Activated naive CD4-positive, alpha-beta T cell treated with anti-CD3 and anti-CD28 coated beads for 36 hours (primary cell): ENCODE measurements around the gene FCER2. TPM values are rescaled to one million over a fixed set of nuclear protein-coding genes. Genes with fewer than 3 reads are reported as not detected.
"Not testable (repeated sequence)": the region's sequence is repeated elsewhere in the genome, so short reads cannot be mapped to it uniquely, and the experiment has no call there.

Source experiments
- CTCF ChIA-PET: fragments of 350-600 bp; sonication (Branson Sonifier 250); formaldehyde crosslinking; loops from one replicate; lab custom pipeline; 2021; ENCODE audit warnings: antibody characterized with exemption; lab: Charles Lee
- DNase-seq: peaks from one replicate; pipeline ENCODE4 v3.0.0-alpha.2; 2020
- H3K27ac Mint-ChIP-seq: one replicate; pipeline ENCODE4 v1.8.0; 2021; ENCODE audit warnings: mild to moderate bottlenecking, mixed read lengths
- H3K27me3 Mint-ChIP-seq: one replicate; pipeline ENCODE4 v1.8.0; 2021; ENCODE audit warnings: low read depth, mixed read lengths
- H3K36me3 Mint-ChIP-seq: one replicate; pipeline ENCODE4 v1.8.0; 2021; ENCODE audit warnings: low read depth, mixed read lengths
- H3K4me1 Mint-ChIP-seq: one replicate; pipeline ENCODE4 v1.8.0; 2021; ENCODE audit warnings: low read depth, mixed read lengths
- H3K4me3 Mint-ChIP-seq: one replicate; pipeline ENCODE4 v1.8.0; 2021; ENCODE audit warnings: mild to moderate bottlenecking, moderate library complexity, mixed read lengths
- H3K9me3 Mint-ChIP-seq: one replicate; pipeline ENCODE4 v1.8.0; 2021; ENCODE audit warnings: mixed read lengths
- intact Hi-C: fragments of 100-400 bp; cut with micrococcal nuclease; formaldehyde crosslinking; loops from one replicate; pipeline ENCODE4 v1.15.1; 2023
- total RNA-seq, 2 experiments: library from RNA; stranded (reverse); gene quantifications; one replicate each; pipeline ENCODE4 v1.2.3, GENCODE V29; 2021

The FCER2 gene, protein sequence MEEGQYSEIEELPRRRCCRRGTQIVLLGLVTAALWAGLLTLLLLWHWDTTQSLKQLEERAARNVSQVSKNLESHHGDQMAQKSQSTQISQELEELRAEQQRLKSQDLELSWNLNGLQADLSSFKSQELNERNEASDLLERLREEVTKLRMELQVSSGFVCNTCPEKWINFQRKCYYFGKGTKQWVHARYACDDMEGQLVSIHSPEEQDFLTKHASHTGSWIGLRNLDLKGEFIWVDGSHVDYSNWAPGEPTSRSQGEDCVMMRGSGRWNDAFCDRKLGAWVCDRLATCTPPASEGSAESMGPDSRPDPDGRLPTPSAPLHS
- total RNA-seq: under 1 TPM; 0.86 to 0.89 TPM

DNA sequence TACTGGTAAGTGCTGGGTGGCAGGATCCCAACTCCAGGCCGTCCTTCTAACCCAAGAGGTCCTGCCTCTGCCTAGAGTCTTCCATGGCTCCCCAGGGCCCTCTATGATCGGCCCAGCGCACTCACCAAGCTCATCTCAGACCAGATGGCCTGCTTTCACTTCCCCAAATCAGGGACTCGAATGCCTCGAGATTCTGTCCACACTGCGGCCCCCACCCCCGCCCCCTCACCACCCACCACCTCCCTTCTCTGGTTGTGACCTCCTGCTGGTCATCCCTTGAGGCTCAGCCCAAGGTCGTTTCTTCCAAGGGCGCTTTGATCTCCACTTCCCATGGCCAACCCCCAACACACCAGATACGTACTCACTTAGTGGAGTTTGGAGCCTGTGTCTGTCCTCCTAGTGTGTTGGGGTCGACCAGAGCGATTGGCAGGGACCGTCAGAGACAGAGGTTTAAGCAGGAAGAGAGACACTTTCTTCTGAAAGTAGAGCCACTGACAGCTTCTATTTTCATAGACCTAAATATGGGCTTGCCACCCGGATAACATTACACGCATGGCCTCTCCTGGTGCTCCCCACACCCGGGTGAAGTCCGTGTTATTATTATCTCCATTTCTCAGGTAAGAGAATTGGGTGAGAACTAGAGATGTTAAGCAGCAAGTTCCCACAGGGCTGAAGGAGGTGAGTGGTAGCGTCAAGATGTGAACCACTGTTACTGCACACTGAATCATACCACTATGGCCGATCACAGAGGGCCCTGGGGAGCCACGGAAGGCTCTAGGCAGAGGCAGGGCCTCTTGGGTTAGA is at the start of gene FCER2:
Gene FCER2, minus strand, starts transcription at position 478 of the 804 bp plus-strand sequence. CDS start 2,371 bp downstream, outside the sequence.
- Mint-ChIP-seq H3K9me3 (no peaks in the 10 kb centered on the region), H3K27me3 (peaks cover 8% of the 10 kb centered on the region), H3K36me3 (no peaks in the 10 kb centered on the region), H3K4me3 (no peak within 1 kb of the TSS), H3K4me1 (peaks cover 51% of the 10 kb centered on the region), H3K27ac (no peak within 1 kb of the TSS)
- CTCF ChIA-PET: no interaction called here
- no peak for DNase-seq
- intact Hi-C loops: no loop called here

DNA sequence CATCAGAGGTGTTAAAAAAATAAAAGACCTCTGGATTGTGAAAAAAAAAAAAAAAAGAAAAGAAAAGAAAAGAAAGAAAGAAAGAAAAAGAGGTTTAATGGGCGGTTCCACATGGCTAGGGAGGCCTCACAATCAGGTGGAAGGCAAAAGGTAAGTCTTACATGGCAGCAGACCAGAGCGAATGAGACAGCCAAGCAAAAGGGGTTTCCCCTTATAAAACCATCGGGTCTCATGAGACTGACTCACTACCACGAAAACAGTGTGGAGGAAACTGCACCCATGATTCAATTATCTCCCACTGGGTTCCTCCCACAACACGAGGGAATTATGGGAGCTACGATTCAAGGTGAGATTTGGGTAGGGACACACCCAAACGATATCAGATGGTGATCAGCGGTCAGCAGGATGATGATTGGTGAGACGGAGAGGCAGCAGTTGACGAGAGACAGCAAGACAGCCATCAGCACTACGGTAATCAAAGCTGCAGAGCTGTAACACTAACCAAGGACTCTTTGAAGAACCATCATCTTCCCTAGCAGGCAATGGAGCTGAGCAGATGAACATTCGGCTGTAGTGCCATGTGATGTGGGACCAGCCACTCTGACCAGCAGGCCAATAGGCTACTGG is 49.3 kb upstream of the FCER2 start:
- Mint-ChIP-seq H3K27me3 (peaks cover 8% of the 10 kb centered on the region), H3K27ac (peak overlapping the region; percentile 50), H3K36me3 (peaks cover 2% of the 10 kb centered on the region), H3K4me3 (no peak overlapping the region), H3K4me1 (peaks cover 31% of the 10 kb centered on the region), H3K9me3 (peaks cover 40% of the 10 kb centered on the region)
- CTCF ChIA-PET: interaction anchor here (1.0 to 2.2 kb wide), 2 partner anchors 49 to 183 kb away, joined by 4 to 5 read pairs; no protein-coding TSS in a partner anchor
- intact Hi-C loops: loop anchor here (1.0 kb wide), 4 partner anchors 13 to 56 kb away; no protein-coding TSS in a partner anchor
- DNase-seq: peak; percentile 75

- no peaks in the 10 kb centered on the region for H3K36me3 Mint-ChIP-seq
- no peak overlapping the region for H3K4me3 Mint-ChIP-seq
- no peak overlapping the region for H3K27ac Mint-ChIP-seq
- peaks cover 19% of the 10 kb centered on the region for H3K9me3 Mint-ChIP-seq
- H3K4me1 Mint-ChIP-seq: peaks cover 26% of the 10 kb centered on the region
- CTCF ChIA-PET: no interaction called here
- H3K27me3 Mint-ChIP-seq: peaks cover 13% of the 10 kb centered on the region
- intact Hi-C loops: loop anchor here (1.0 kb wide), 1 partner anchor 51 kb away; no protein-coding TSS in a partner anchor
- peak; percentile 40 for DNase-seq
Measured at GRCh38 chr19:7748756-7749155, 46.8 kb upstream of the FCER2 start.

DNA sequence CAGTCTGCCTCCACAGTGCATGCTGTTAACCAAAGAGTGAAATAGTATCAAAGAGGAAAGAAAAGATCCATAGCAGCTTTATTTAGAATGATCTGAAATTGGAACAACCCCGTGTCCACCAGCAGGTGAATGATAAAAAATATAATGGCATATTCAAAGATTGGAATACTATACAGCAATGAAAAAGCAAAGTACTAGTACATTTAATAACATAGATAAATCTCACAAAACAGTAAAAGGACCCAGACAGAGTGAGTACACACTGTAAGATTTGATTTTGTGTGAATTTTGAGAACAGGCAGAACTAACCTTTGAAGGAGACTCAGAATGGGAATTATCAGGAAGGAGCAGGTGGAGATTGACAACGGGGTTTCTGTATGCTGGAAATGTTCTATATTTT is 46.2 kb upstream of the FCER2 start:
- Mint-ChIP-seq H3K27me3 (peaks cover 13% of the 10 kb centered on the region), H3K36me3 (no peaks in the 10 kb centered on the region), H3K4me3 (no peak overlapping the region), H3K27ac (no peak overlapping the region), H3K4me1 (peaks cover 26% of the 10 kb centered on the region), H3K9me3 (peaks cover 16% of the 10 kb centered on the region)
- DNase-seq: no peak
- CTCF ChIA-PET: interaction anchor here (1.6 kb wide), 1 partner anchor 67 kb away, joined by 6 read pairs; the partner anchor contains the start of gene TRAPPC5
- intact Hi-C loops: loop anchor here (1.0 kb wide), 1 partner anchor 51 kb away; no protein-coding TSS in a partner anchor

- Mint-ChIP-seq H3K4me1 (peaks cover 22% of the 10 kb centered on the region), H3K36me3 (no peaks in the 10 kb centered on the region), H3K4me3 (no peak within 1 kb of the TSS), H3K27ac (no peak within 1 kb of the TSS), H3K27me3 (peaks cover 18% of the 10 kb centered on the region), H3K9me3 (peaks cover 14% of the 10 kb centered on the region)
- CTCF ChIA-PET: interaction anchor here (0.6 to 1.6 kb wide), 2 partner anchors 66 to 272 kb away, joined by 3 to 6 read pairs; partner anchors contain the start of gene TRAPPC5
- intact Hi-C loops: no loop called here
- DNase-seq: no peak
Measured at GRCh38 chr19:7746903-7747884, 45.3 kb upstream of the FCER2 start, which contains the start of gene CD209. CD209 (minus strand) TSS chr19:7747534; CDS start chr19:7747511, 23 bp downstream.

DNA sequence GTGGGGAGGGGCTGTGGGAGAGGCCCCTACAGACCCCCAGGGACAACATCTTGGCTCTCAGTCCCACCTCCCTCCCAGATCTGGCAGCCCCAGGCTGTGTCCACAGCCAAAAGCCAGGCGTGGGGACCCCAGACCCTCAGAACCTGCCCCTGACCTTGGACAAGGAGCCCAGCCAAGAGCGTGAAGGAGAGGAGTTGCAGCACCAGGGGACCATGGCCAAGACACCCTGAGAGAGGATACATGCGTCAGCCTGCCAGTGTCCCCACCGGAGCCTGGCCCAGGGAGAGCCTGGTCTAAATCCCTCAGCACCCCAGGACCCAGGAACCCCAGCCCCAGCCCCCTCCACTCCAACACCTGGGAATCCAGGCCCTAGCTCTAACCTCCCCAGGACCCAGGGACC is 44.4 kb upstream of the FCER2 start:
- H3K27ac Mint-ChIP-seq, intact Hi-C loops, CTCF ChIA-PET, H3K4me3 Mint-ChIP-seq, DNase-seq, H3K36me3 Mint-ChIP-seq: not testable (repeated sequence)
- Mint-ChIP-seq H3K9me3 (peaks cover 11% of the 10 kb centered on the region), H3K4me1 (peaks cover 19% of the 10 kb centered on the region), H3K27me3 (peaks cover 24% of the 10 kb centered on the region)

DNA sequence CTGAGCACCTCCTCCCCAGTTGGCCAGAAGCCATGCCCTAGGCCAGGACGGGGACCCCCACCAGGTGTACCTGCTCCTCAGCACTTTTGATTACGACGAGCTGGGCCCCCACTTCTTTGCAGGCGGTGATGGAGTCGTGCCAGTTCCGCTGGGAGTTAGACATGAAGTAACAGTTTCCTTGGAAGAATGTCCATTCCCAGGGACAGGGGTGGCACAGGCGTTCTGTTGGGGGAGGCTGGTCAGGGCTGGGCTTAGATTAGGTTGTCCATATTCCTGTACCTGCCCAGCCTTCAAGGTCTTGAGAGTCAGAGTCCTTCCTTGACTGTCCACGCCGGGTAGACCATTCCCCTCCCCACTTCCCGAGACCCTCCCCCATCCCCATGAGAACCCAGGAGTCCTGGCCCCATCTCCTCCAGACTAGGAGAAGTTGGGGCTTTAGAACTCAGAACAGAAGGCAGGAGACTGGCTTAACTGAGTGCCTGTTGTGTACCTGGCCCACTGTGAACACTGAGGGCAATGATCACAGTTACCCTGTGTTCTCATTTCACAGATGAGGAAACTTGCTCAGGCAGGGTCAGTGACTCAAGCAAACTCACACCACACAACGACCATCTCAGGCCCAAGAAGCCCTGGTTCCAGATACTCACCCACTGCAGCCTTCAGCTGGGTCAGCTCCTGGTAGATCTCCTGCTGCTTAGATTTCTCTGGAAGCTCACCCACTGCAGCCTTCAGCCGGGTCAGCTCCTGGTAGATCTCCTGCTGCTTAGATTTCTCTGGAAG is 43.1 kb upstream of the FCER2 start:
- peaks cover 2% of the 10 kb centered on the region for H3K36me3 Mint-ChIP-seq
- H3K27ac Mint-ChIP-seq: no peak overlapping the region
- DNase-seq: no peak
- intact Hi-C loops: no loop called here
- CTCF ChIA-PET: interaction anchor here (0.7 kb wide), 1 partner anchor 29 kb away, joined by 3 read pairs; no protein-coding TSS in a partner anchor
- peaks cover 32% of the 10 kb centered on the region for H3K27me3 Mint-ChIP-seq
- H3K4me3 Mint-ChIP-seq: no peak overlapping the region
- peaks cover 3% of the 10 kb centered on the region for H3K9me3 Mint-ChIP-seq
- H3K4me1 Mint-ChIP-seq: peaks cover 10% of the 10 kb centered on the region

GRCh38 chr19:7744199-7744786 is 42.4 kb upstream of the FCER2 start:
- H3K36me3 Mint-ChIP-seq: peaks cover 2% of the 10 kb centered on the region
- H3K27ac Mint-ChIP-seq: no peak overlapping the region
- intact Hi-C loops: no loop called here
- H3K4me3 Mint-ChIP-seq: no peak overlapping the region
- peaks cover 9% of the 10 kb centered on the region for H3K4me1 Mint-ChIP-seq
- H3K9me3 Mint-ChIP-seq: peaks cover 3% of the 10 kb centered on the region
- peaks cover 36% of the 10 kb centered on the region for H3K27me3 Mint-ChIP-seq
- CTCF ChIA-PET: no interaction called here
- DNase-seq: no peak

DNA sequence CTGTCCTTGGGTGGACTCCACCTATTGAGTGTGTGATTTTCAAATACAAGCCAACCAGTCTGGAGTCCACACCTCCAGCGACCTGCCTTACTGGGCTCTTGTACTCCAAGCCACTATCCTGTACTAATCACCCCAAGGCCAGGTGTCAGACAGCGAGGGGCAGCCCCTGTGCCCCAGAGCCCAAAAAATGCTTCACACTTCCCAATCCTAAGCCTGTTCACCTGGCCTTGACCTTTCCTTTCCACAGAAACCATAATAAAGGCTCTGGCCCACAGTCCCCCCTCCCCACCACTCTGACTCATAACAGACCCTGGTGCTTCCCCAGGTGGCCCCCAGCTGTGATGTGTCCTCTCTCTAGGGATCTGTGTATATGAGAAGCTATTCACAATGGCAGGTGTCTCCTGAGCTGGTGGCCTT is 41.5 kb upstream of the FCER2 start:
- intact Hi-C loops: no loop called here
- H3K27ac Mint-ChIP-seq: no peak overlapping the region
- peaks cover 36% of the 10 kb centered on the region for H3K27me3 Mint-ChIP-seq
- peaks cover 2% of the 10 kb centered on the region for H3K36me3 Mint-ChIP-seq
- H3K4me1 Mint-ChIP-seq: peaks cover 12% of the 10 kb centered on the region
- CTCF ChIA-PET: no interaction called here
- DNase-seq: peak; percentile 41
- H3K4me3 Mint-ChIP-seq: no peak overlapping the region
- H3K9me3 Mint-ChIP-seq: peaks cover 3% of the 10 kb centered on the region

GRCh38 chr19:7742991-7743390 is 41.1 kb upstream of the FCER2 start:
- H3K27me3 Mint-ChIP-seq: peaks cover 34% of the 10 kb centered on the region
- H3K27ac Mint-ChIP-seq: no peak overlapping the region
- no peak overlapping the region for H3K4me3 Mint-ChIP-seq
- CTCF ChIA-PET: interaction anchor here (0.7 kb wide), 1 partner anchor 617 kb away, joined by 3 read pairs; no protein-coding TSS in a partner anchor
- intact Hi-C loops: no loop called here
- no peak for DNase-seq
- peaks cover 15% of the 10 kb centered on the region for H3K4me1 Mint-ChIP-seq
- peaks cover 2% of the 10 kb centered on the region for H3K36me3 Mint-ChIP-seq
- H3K9me3 Mint-ChIP-seq: peaks cover 1% of the 10 kb centered on the region
